GM23338 (cell line): ENCODE data around the gene NLRX1.

ENCODE experiments used
- CREB1 ChIP-seq: fragments of 250-450 bp; sonication (Bioruptor Pico); IDR thresholded peaks from 2 replicates; pipeline ENCODE4 v1.5.0; 2020; ENCODE audit warnings: low read depth, mild to moderate bottlenecking, moderate library complexity
- EZH2 ChIP-seq: fragments of 200-600 bp; sonication (generic); IDR thresholded peaks from one replicate; pipeline ENCODE4 v1.8.0; 2017; ENCODE audit warnings: antibody characterized with exemption, mild to moderate bottlenecking, low read depth; ENCODE audit not compliant: unreplicated experiment
- EZH2phosphoT487 ChIP-seq: fragments of 200-600 bp; sonication (generic); IDR thresholded peaks from one replicate; pipeline ENCODE4 v1.8.1; 2018; ENCODE audit warnings: antibody characterized with exemption; ENCODE audit not compliant: unreplicated experiment
- JUNB ChIP-seq: IDR thresholded peaks from one replicate; pipeline ENCODE4 v1.6.1; 2016; ENCODE audit warnings: antibody characterized with exemption; ENCODE audit not compliant: unreplicated experiment
- NANOG ChIP-seq: IDR thresholded peaks from 2 replicates; pipeline ENCODE4 v1.6.1; 2016; ENCODE audit warnings: antibody characterized with exemption, borderline replicate concordance
- POLR2AphosphoS5 ChIP-seq: IDR thresholded peaks from 2 replicates; pipeline ENCODE4 v1.6.1; 2016; ENCODE audit warnings: antibody characterized with exemption, low read depth
- STAT1 ChIP-seq: IDR thresholded peaks from one replicate; pipeline ENCODE4 v1.6.1; 2016; ENCODE audit warnings: antibody characterized with exemption; ENCODE audit not compliant: unreplicated experiment
- ZNF114 ChIP-seq: fragments of 250-450 bp; sonication (Bioruptor Pico); IDR thresholded peaks from 2 replicates; pipeline ENCODE4 v1.5.0; 2020; ENCODE audit warnings: mild to moderate bottlenecking, moderate library complexity
- ZNF331 ChIP-seq: fragments of 250-450 bp; sonication (Bioruptor Pico); IDR thresholded peaks from 2 replicates; pipeline ENCODE4 v1.5.0; 2020; ENCODE audit warnings: low read depth, mild to moderate bottlenecking, moderate library complexity
- TF ChIP-seq, protein P1 (sequence below), 2 experiments: fragments of 200-600 bp in 1 of 2; sonication (generic) in 1 of 2; conservative IDR thresholded peaks; 2 replicates each; pipeline versions ENCODE4 v1.5.1 to v1.6.1; 2016 to 2017; ENCODE audit warnings: antibody characterized with exemption in 2 of 2, low read depth in 2 of 2, mild to moderate bottlenecking in 2 of 2, moderate library complexity in 1 of 2
- TF ChIP-seq, protein P2 (sequence below): IDR thresholded peaks from 2 replicates; pipeline ENCODE4 v1.6.1; 2016; ENCODE audit warnings: antibody characterized with exemption
- TF ChIP-seq, protein P3 (sequence below): IDR thresholded peaks from one replicate; pipeline ENCODE4 v1.6.1; 2018; ENCODE audit warnings: antibody characterized with exemption; ENCODE audit not compliant: unreplicated experiment

DNA sequence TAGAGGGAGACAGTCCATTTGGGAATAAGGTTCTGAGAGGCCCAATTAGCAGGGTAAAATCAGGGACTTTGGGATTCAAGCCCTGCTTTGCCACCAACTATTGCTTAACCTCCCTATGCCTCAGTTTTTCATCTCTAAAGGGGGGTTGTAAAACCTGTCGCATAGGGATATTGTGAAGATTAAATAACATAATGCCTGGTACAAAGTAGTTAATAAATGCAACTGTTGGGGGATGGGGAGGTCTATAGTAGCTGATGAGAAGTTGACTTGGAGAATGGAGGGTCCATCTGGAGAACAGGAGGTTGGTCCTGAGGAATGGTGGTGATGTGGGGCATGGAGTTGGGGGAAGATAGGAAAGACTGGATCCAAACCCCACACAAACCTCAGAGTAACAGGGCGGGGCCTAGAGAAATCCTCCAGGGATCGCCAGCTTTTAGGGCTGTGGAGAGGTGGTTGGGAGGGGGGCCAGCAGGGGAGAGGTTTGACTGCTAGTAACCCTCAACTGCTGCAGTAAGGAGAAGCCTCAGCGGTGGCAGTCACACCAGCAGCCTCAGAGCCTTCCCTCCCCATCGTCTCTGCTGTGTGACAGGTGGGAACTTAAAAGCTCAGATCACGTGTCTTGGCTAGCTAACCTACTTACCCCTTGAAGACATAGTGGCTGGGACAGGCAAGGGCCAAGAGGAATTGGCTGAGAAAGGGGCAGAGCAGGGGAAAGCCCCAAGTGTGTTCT lies 20.8 kb upstream of the NLRX1 start:
- TF ChIP-seq EZH2 (no peak), POLR2AphosphoS5 (no peak), STAT1 (no peak), EZH2phosphoT487 (no peak), CREB1 (CRISPR knock-in tag) (no peak), JUNB (no peak), NANOG (no peak), ZNF114 (CRISPR knock-in tag) (no peak), ZNF331 (CRISPR knock-in tag) (no peak)
- TF ChIP-seq, protein P1, sequence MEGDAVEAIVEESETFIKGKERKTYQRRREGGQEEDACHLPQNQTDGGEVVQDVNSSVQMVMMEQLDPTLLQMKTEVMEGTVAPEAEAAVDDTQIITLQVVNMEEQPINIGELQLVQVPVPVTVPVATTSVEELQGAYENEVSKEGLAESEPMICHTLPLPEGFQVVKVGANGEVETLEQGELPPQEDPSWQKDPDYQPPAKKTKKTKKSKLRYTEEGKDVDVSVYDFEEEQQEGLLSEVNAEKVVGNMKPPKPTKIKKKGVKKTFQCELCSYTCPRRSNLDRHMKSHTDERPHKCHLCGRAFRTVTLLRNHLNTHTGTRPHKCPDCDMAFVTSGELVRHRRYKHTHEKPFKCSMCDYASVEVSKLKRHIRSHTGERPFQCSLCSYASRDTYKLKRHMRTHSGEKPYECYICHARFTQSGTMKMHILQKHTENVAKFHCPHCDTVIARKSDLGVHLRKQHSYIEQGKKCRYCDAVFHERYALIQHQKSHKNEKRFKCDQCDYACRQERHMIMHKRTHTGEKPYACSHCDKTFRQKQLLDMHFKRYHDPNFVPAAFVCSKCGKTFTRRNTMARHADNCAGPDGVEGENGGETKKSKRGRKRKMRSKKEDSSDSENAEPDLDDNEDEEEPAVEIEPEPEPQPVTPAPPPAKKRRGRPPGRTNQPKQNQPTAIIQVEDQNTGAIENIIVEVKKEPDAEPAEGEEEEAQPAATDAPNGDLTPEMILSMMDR (conservative IDR thresholded peaks at IDR 0.05; ENCODE audit: low read depth in 2 of 2): no peak
- TF ChIP-seq, protein P2, sequence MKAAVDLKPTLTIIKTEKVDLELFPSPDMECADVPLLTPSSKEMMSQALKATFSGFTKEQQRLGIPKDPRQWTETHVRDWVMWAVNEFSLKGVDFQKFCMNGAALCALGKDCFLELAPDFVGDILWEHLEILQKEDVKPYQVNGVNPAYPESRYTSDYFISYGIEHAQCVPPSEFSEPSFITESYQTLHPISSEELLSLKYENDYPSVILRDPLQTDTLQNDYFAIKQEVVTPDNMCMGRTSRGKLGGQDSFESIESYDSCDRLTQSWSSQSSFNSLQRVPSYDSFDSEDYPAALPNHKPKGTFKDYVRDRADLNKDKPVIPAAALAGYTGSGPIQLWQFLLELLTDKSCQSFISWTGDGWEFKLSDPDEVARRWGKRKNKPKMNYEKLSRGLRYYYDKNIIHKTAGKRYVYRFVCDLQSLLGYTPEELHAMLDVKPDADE: no peak
- TF ChIP-seq, protein P3, sequence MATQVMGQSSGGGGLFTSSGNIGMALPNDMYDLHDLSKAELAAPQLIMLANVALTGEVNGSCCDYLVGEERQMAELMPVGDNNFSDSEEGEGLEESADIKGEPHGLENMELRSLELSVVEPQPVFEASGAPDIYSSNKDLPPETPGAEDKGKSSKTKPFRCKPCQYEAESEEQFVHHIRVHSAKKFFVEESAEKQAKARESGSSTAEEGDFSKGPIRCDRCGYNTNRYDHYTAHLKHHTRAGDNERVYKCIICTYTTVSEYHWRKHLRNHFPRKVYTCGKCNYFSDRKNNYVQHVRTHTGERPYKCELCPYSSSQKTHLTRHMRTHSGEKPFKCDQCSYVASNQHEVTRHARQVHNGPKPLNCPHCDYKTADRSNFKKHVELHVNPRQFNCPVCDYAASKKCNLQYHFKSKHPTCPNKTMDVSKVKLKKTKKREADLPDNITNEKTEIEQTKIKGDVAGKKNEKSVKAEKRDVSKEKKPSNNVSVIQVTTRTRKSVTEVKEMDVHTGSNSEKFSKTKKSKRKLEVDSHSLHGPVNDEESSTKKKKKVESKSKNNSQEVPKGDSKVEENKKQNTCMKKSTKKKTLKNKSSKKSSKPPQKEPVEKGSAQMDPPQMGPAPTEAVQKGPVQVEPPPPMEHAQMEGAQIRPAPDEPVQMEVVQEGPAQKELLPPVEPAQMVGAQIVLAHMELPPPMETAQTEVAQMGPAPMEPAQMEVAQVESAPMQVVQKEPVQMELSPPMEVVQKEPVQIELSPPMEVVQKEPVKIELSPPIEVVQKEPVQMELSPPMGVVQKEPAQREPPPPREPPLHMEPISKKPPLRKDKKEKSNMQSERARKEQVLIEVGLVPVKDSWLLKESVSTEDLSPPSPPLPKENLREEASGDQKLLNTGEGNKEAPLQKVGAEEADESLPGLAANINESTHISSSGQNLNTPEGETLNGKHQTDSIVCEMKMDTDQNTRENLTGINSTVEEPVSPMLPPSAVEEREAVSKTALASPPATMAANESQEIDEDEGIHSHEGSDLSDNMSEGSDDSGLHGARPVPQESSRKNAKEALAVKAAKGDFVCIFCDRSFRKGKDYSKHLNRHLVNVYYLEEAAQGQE: no peak
